Ascending aorta (tissue), 2 donors: ENCODE results near the gene SH3D21. TPM values are rescaled to one million over a fixed set of nuclear protein-coding genes. Genes with fewer than 3 reads are reported as not detected.

ENCODE experiments used
- DNase-seq, 2 donors: peaks; one replicate each; pipeline ENCODE4 v3.0.0-alpha.2; 2019; ENCODE audit warnings: low spot score in 2 of 2
- H3K27ac ChIP-seq, 2 donors: fragments of 200-600 bp; sonication (generic); one replicate each; pipeline ENCODE4 v1.5.1; 2016 to 2017; ENCODE audit warnings: mild to moderate bottlenecking in 1 of 2
- H3K27me3 ChIP-seq: fragments of 200-600 bp; sonication (generic); one replicate; pipeline ENCODE4 v1.5.1; 2017
- H3K36me3 ChIP-seq, 2 donors: fragments of 200-600 bp; sonication (generic); one replicate each; pipeline ENCODE4 v1.5.1; 2016
- H3K4me1 ChIP-seq, 2 donors: fragments of 200-600 bp; sonication (generic); one replicate each; pipeline ENCODE4 v1.5.1; 2016 to 2017; ENCODE audit warnings: mild to moderate bottlenecking in 1 of 2
- H3K4me3 ChIP-seq, 2 donors: fragments of 200-600 bp; sonication (generic); one replicate each; pipeline ENCODE4 v1.5.1; 2016 to 2017; ENCODE audit warnings: mild to moderate bottlenecking in 1 of 2
- H3K9me3 ChIP-seq, 2 donors: fragments of 200-600 bp; sonication (generic); one replicate each; pipeline ENCODE4 v1.5.1; 2016
- CTCF ChIP-seq, 3 experiments: fragments of 200-600 bp in 2 of 3; fragments of 450-650 bp in 1 of 3; sonication (generic) in 2 of 3; IDR thresholded peaks; one replicate each; pipeline ENCODE4 v1.5.1; 2016 to 2019; ENCODE audit warnings: antibody characterized with exemption in 3 of 3, mild to moderate bottlenecking in 1 of 3, moderate library complexity in 1 of 3
- intact Hi-C: fragments of 100-400 bp; cut with DNase I; formaldehyde crosslinking; loops from one replicate; pipeline ENCODE4 v1.15.1; 2023
- total RNA-seq: library from RNA; depleted of rRNA; stranded (reverse); fragments of >200 nt; gene quantifications from one replicate; pipeline ENCODE4 v1.1.0, GENCODE V29; 2016

SH3D21 gene
- total RNA-seq, 1 donor from 2014 or later, result 1.3 TPM

GRCh38 chr1:36341626-36342320, 35.6 kb downstream of the SH3D21 start:
- H3K27ac ChIP-seq, result peak overlapping the region; percentile 92 to 95
- H3K27me3 ChIP-seq, result no peaks in the 10 kb centered on the region
- intact Hi-C loops, result loop anchor here (1.0 kb wide), 1 partner anchor 80 kb away; no protein-coding TSS in a partner anchor
- peaks cover 50 to 61% of the 10 kb centered on the region in 2 donors for H3K36me3 ChIP-seq
- no peak for TF ChIP-seq CTCF (IDR thresholded peaks at IDR 0.05)
- H3K4me1 ChIP-seq, result peaks cover 4 to 12% of the 10 kb centered on the region in 2 donors
- no peak for DNase-seq
- H3K9me3 ChIP-seq, result no peaks in the 10 kb centered on the region
- H3K4me3 ChIP-seq, result no peak overlapping the region

- Histone ChIP-seq H3K4me3 (no peak overlapping the region), H3K27ac (peak overlapping the region; percentile 92 to 95), H3K27me3 (no peaks in the 10 kb centered on the region), H3K9me3 (no peaks in the 10 kb centered on the region), H3K36me3 (peaks cover 56 to 69% of the 10 kb centered on the region in 2 donors), H3K4me1 (peaks cover 4 to 12% of the 10 kb centered on the region in 2 donors)
- peak in 1 of 2 donors; percentile 89 for DNase-seq
- intact Hi-C loops, result loop anchor here (1.0 kb wide), 2 partner anchors 27 to 79 kb away; no protein-coding TSS in a partner anchor
- peak; percentile 76 to 89 (median 83) for TF ChIP-seq CTCF (IDR thresholded peaks at IDR 0.05)
Observed at GRCh38 chr1:36342426-36343185, 36.4 kb downstream of the SH3D21 start.

GRCh38 chr1:36343651-36344394, 37.7 kb downstream of the SH3D21 start:
- H3K36me3 ChIP-seq, result peaks cover 66 to 81% of the 10 kb centered on the region in 2 donors
- no peak overlapping the region for H3K4me3 ChIP-seq
- H3K9me3 ChIP-seq, result no peaks in the 10 kb centered on the region
- peak overlapping the region; percentile 92 to 95 for H3K27ac ChIP-seq
- peaks cover 4 to 12% of the 10 kb centered on the region in 2 donors for H3K4me1 ChIP-seq
- no peak for TF ChIP-seq CTCF (IDR thresholded peaks at IDR 0.05)
- intact Hi-C loops, result loop anchor here (1.0 kb wide), 1 partner anchor 25 kb away; no protein-coding TSS in a partner anchor
- no peaks in the 10 kb centered on the region for H3K27me3 ChIP-seq
- no peak for DNase-seq

GRCh38 chr1:36344395-36344680, 38.2 kb downstream of the SH3D21 start:
- DNase-seq, result no peak
- H3K4me1 ChIP-seq, result peaks cover 6 to 14% of the 10 kb centered on the region in 2 donors
- no peaks in the 10 kb centered on the region for H3K9me3 ChIP-seq
- no peak for TF ChIP-seq CTCF (IDR thresholded peaks at IDR 0.05)
- H3K4me3 ChIP-seq, result no peak overlapping the region
- intact Hi-C loops, result no loop called here
- peak overlapping the region; percentile 92 to 95 for H3K27ac ChIP-seq
- peaks cover 66 to 80% of the 10 kb centered on the region in 2 donors for H3K36me3 ChIP-seq
- no peaks in the 10 kb centered on the region for H3K27me3 ChIP-seq

- H3K27ac ChIP-seq, result peak overlapping the region; percentile 92 to 95
- no peak for DNase-seq
- TF ChIP-seq CTCF (IDR thresholded peaks at IDR 0.05), result no peak
- H3K36me3 ChIP-seq, result peaks cover 64 to 70% of the 10 kb centered on the region in 2 donors
- no peak overlapping the region for H3K4me3 ChIP-seq
- no peaks in the 10 kb centered on the region for H3K9me3 ChIP-seq
- H3K4me1 ChIP-seq, result peaks cover 16 to 24% of the 10 kb centered on the region in 2 donors
- intact Hi-C loops, result no loop called here
- no peaks in the 10 kb centered on the region for H3K27me3 ChIP-seq
Observed at GRCh38 chr1:36345353-36345752, 39.2 kb downstream of the SH3D21 start.
